Transverse colon (tissue), 4 donors: ENCODE measurements around the gene SULF2.

Experiments used
- CTCF ChIP-seq, 5 experiments: fragments of 200-600 bp in 3 of 5; fragments of 450-650 bp in 2 of 5; sonication (generic) in 3 of 5; IDR thresholded peaks; 1 replicate in 2 of 5; 2 replicates in 3 of 5; pipeline ENCODE4 v1.5.1; 2016 to 2017; ENCODE audit warnings: antibody characterized with exemption in 5 of 5, inconsistent platforms in 3 of 5, mild to moderate bottlenecking in 2 of 5, moderate library complexity in 1 of 5
- EP300 ChIP-seq: sonication (generic); formaldehyde crosslinking; IDR thresholded peaks from one replicate; pipeline ENCODE4 v1.6.1; 2017; ENCODE audit warnings: antibody characterized with exemption, low read depth
- POLR2A ChIP-seq: fragments of 450-650 bp; IDR thresholded peaks from one replicate; pipeline ENCODE4 v1.6.1; 2016; ENCODE audit warnings: antibody characterized with exemption, mild to moderate bottlenecking, moderate library complexity
- POLR2AphosphoS5 ChIP-seq, 3 donors: sonication (generic); formaldehyde crosslinking; IDR thresholded peaks; one replicate each; pipeline ENCODE4 v1.6.1; 2016; ENCODE audit warnings: antibody characterized with exemption in 3 of 3

GRCh38 chr20:47733892-47734291, 51.4 kb downstream of the SULF2 start:
- TF ChIP-seq CTCF (IDR thresholded peaks at IDR 0.05), result no peak
- no peak for TF ChIP-seq POLR2AphosphoS5 (IDR thresholded peaks at IDR 0.05)
- TF ChIP-seq POLR2A, result no peak
- no peak for TF ChIP-seq EP300
